Tibial nerve (tissue), 4 donors: ENCODE data around the gene CDHR3. TPM values are rescaled to one million over a fixed set of nuclear protein-coding genes. Genes with fewer than 3 reads are reported as not detected.
A peak's percentile ranks its signal among the peaks of the same experiment; 100 is the strongest.

Experiments
- DNase-seq, 2 donors: peaks; one replicate each; pipeline ENCODE4 v3.0.0-alpha.2; 2019; ENCODE audit warnings: low spot score in 2 of 2
- H3K27ac ChIP-seq, 4 donors: fragments of 200-600 bp; sonication (generic) in 3 of 4; one replicate each; pipeline ENCODE4 v1.5.1; 2017 to 2019; ENCODE audit warnings: mild to moderate bottlenecking in 1 of 4
- H3K27me3 ChIP-seq, 2 donors: fragments of 200-600 bp; sonication (generic) in 1 of 2; one replicate each; pipeline versions ENCODE4 v1.5.1 to v1.6.0; 2017 to 2019
- H3K36me3 ChIP-seq, 3 donors: fragments of 200-600 bp; sonication (generic); one replicate each; pipeline ENCODE4 v1.5.1; 2018 to 2019
- H3K4me1 ChIP-seq, 4 donors: fragments of 200-600 bp; sonication (generic) in 3 of 4; one replicate each; pipeline ENCODE4 v1.5.1; 2017 to 2019
- H3K4me3 ChIP-seq, 4 donors: fragments of 200-600 bp; sonication (generic) in 3 of 4; one replicate each; pipeline ENCODE4 v1.5.1; 2017 to 2019; ENCODE audit warnings: mild to moderate bottlenecking in 1 of 4, moderate library complexity in 1 of 4
- H3K9me3 ChIP-seq, 4 donors: fragments of 200-600 bp; sonication (generic) in 3 of 4; one replicate each; pipeline ENCODE4 v1.5.1; 2017 to 2019
- CTCF ChIP-seq, 5 experiments: fragments of 200-600 bp in 3 of 5; fragments of 450-650 bp in 2 of 5; sonication (generic) in 3 of 5; IDR thresholded peaks; one replicate each; pipeline ENCODE4 v1.5.1; 2016 to 2019; ENCODE audit warnings: antibody characterized with exemption in 5 of 5, mild to moderate bottlenecking in 3 of 5, moderate library complexity in 2 of 5
- EP300 ChIP-seq, 2 donors: sonication (generic); formaldehyde crosslinking; IDR thresholded peaks; one replicate each; pipeline ENCODE4 v1.6.1; 2017; ENCODE audit warnings: antibody characterized with exemption in 2 of 2, mild to moderate bottlenecking in 1 of 2
- POLR2A ChIP-seq, 2 donors: fragments of 450-650 bp; IDR thresholded peaks; one replicate each; pipeline ENCODE4 v1.6.1; 2017; ENCODE audit warnings: antibody characterized with exemption in 2 of 2, mild to moderate bottlenecking in 2 of 2, moderate library complexity in 2 of 2
- WGBS, 2 donors: methylation state at CpG; one replicate each; pipeline ENCODE4 v1.1.5; 2018; 5-methylcytosine and 5-hydroxymethylcytosine counted together
- total RNA-seq, 4 donors: library from RNA; depleted of rRNA; stranded (reverse); fragments of >200 nt; gene quantifications; one replicate each; pipeline ENCODE4 v1.1.0, GENCODE V29; 2016

Gene CDHR3
- total RNA-seq, 4 donors from 2014 or later, result 6.1 to 18.2 (median 10.5) TPM

GRCh38 chr7:106071999-106072714 lies 109.1 kb downstream of the CDHR3 start:
- Histone ChIP-seq H3K4me3 (no peak overlapping the region), H3K9me3 (no peaks in the 10 kb centered on the region), H3K27me3 (no peaks in the 10 kb centered on the region), H3K27ac (peak overlapping the region in 1 of 4 donors; percentile 80), H3K4me1 (peaks cover 0 to 8% (median 0%) of the 10 kb centered on the region in 4 donors), H3K36me3 (no peaks in the 10 kb centered on the region)
- WGBS, 2 donors, result 43 to 44% methylated on average over 9 of the region's 9 CpGs
- no peak for TF ChIP-seq EP300 (IDR thresholded peaks at IDR 0.05)
- TF ChIP-seq CTCF (IDR thresholded peaks at IDR 0.05), result no peak
- no peak for TF ChIP-seq POLR2A (IDR thresholded peaks at IDR 0.05)
- no peak for DNase-seq

- TF ChIP-seq EP300 (IDR thresholded peaks at IDR 0.05) (no peak), POLR2A (IDR thresholded peaks at IDR 0.05) (no peak), CTCF (IDR thresholded peaks at IDR 0.05) (no peak)
- WGBS, 2 donors, result 85 to 87% methylated on average over 4 of the region's 4 CpGs
- no peaks in the 10 kb centered on the region for H3K9me3 ChIP-seq
- H3K27me3 ChIP-seq, result no peaks in the 10 kb centered on the region
- no peaks in the 10 kb centered on the region for H3K36me3 ChIP-seq
- H3K4me3 ChIP-seq, result no peak overlapping the region
- peak overlapping the region in 1 of 4 donors; percentile 80 for H3K27ac ChIP-seq
- DNase-seq, result no peak
- peaks cover 0 to 8% (median 0%) of the 10 kb centered on the region in 4 donors for H3K4me1 ChIP-seq
Measured at GRCh38 chr7:106072715-106073091, 109.6 kb downstream of the CDHR3 start.

- Histone ChIP-seq H3K27ac (no peak overlapping the region), H3K4me1 (peaks cover 0 to 8% (median 0%) of the 10 kb centered on the region in 4 donors), H3K4me3 (no peak overlapping the region), H3K9me3 (no peaks in the 10 kb centered on the region), H3K27me3 (no peaks in the 10 kb centered on the region), H3K36me3 (no peaks in the 10 kb centered on the region)
- TF ChIP-seq POLR2A (IDR thresholded peaks at IDR 0.05) (no peak), CTCF (IDR thresholded peaks at IDR 0.05) (no peak), EP300 (IDR thresholded peaks at IDR 0.05) (no peak)
- no peak for DNase-seq
- WGBS, 2 donors, result 87 to 91% methylated on average over 3 of the region's 3 CpGs
Measured at GRCh38 chr7:106073701-106074100, 110.6 kb downstream of the CDHR3 start.

- Histone ChIP-seq H3K27me3 (no peaks in the 10 kb centered on the region), H3K36me3 (no peaks in the 10 kb centered on the region), H3K9me3 (no peaks in the 10 kb centered on the region), H3K4me1 (peaks cover 0 to 8% (median 0%) of the 10 kb centered on the region in 4 donors), H3K27ac (no peak overlapping the region), H3K4me3 (no peak overlapping the region)
- no peak for DNase-seq
- WGBS, 2 donors, result 40 to 80% methylated on average over 4 to 9 of the region's 9 CpGs
- no peak for TF ChIP-seq CTCF (IDR thresholded peaks at IDR 0.05)
- TF ChIP-seq EP300 (IDR thresholded peaks at IDR 0.05), result no peak
- TF ChIP-seq POLR2A (IDR thresholded peaks at IDR 0.05), result no peak
Measured at GRCh38 chr7:106074257-106074656, 111.2 kb downstream of the CDHR3 start.

GRCh38 chr7:106075937-106076336 lies 112.9 kb downstream of the CDHR3 start:
- DNase-seq, result no peak
- Histone ChIP-seq H3K4me1 (peaks cover 0 to 8% (median 0%) of the 10 kb centered on the region in 4 donors), H3K36me3 (no peaks in the 10 kb centered on the region), H3K27ac (no peak overlapping the region), H3K27me3 (no peaks in the 10 kb centered on the region), H3K9me3 (no peaks in the 10 kb centered on the region), H3K4me3 (no peak overlapping the region)
- 62 to 67% methylated on average over 2 of the region's 2 CpGs for WGBS, 2 donors
- TF ChIP-seq EP300 (IDR thresholded peaks at IDR 0.05), result no peak
- TF ChIP-seq POLR2A (IDR thresholded peaks at IDR 0.05), result no peak
- no peak for TF ChIP-seq CTCF (IDR thresholded peaks at IDR 0.05)
